GM23338 (cell line): ENCODE measurements around the gene CNPY3. TPM values are rescaled to one million over a fixed set of nuclear protein-coding genes. Genes with fewer than 3 reads are reported as not detected.

Experiments
- ATAC-seq: fragments of 200-7000 bp; cut with Tn5 transposase; 3 replicates; pipeline ENCODE4 v1.9.1; 2020
- DNase-seq: peaks from one replicate; pipeline ENCODE4 v3.0.0-alpha.2; 2015; ENCODE audit warnings: low spot score
- H2AFZ ChIP-seq: fragments of 200-600 bp; sonication (generic); 2 replicates; pipeline ENCODE4 v1.8.0; 2016; ENCODE audit warnings: antibody characterized with exemption, mild to moderate bottlenecking, moderate library complexity
- H3F3A ChIP-seq: fragments of 200-600 bp; sonication (generic); replicated peaks from 2 replicates; pipeline ENCODE4 v1.8.0; 2017; ENCODE audit warnings: antibody characterized with exemption, mixed run types, low read depth
- H3K27ac ChIP-seq: fragments of 200-600 bp; sonication (generic); 2 replicates; pipeline ENCODE4 v1.6.1; 2016; ENCODE audit warnings: low read depth
- H3K27me3 ChIP-seq: fragments of 200-600 bp; sonication (generic); 2 replicates; pipeline ENCODE4 v1.8.0; 2016; ENCODE audit warnings: mild to moderate bottlenecking, mixed run types, moderate library complexity; ENCODE audit not compliant: insufficient read depth
- H3K36me3 ChIP-seq: fragments of 200-600 bp; sonication (generic); 2 replicates; pipeline ENCODE4 v1.8.0; 2016; ENCODE audit warnings: mild to moderate bottlenecking; ENCODE audit not compliant: insufficient read depth
- H3K4me1 ChIP-seq: fragments of 200-600 bp; sonication (generic); 2 replicates; pipeline ENCODE4 v1.8.0; 2016; ENCODE audit warnings: mild to moderate bottlenecking, moderate library complexity; ENCODE audit not compliant: insufficient read depth
- H3K4me2 ChIP-seq: fragments of 200-600 bp; sonication (generic); 2 replicates; pipeline ENCODE4 v1.7.1; 2017; ENCODE audit warnings: mixed run types
- H3K4me3 ChIP-seq: fragments of 200-600 bp; sonication (generic); 2 replicates; pipeline ENCODE4 v1.6.1; 2016; ENCODE audit warnings: mixed run types
- H3K79me2 ChIP-seq: fragments of 200-600 bp; sonication (generic); replicated peaks from 2 replicates; pipeline ENCODE4 v1.8.0; 2017; ENCODE audit warnings: mild to moderate bottlenecking; ENCODE audit not compliant: insufficient read depth
- H3K9me2 ChIP-seq: fragments of 200-600 bp; sonication (generic); 2 replicates; pipeline ENCODE4 v1.8.0; 2017; ENCODE audit not compliant: insufficient read depth
- H4K20me1 ChIP-seq: fragments of 200-600 bp; sonication (generic); replicated peaks from 2 replicates; pipeline ENCODE4 v1.8.0; 2017; ENCODE audit warnings: mild to moderate bottlenecking; ENCODE audit not compliant: insufficient read depth
- H3K27ac Mint-ChIP-seq: 2 replicates; pipeline ENCODE4 v1.8.0; 2020; ENCODE audit warnings: inconsistent platforms, mild to moderate bottlenecking, moderate library complexity, mixed read lengths
- H3K27me3 Mint-ChIP-seq: 3 replicates; pipeline ENCODE4 v1.8.0; 2022; ENCODE audit warnings: low read depth, mild to moderate bottlenecking, moderate library complexity, mixed read lengths, inconsistent platforms; ENCODE audit not compliant: insufficient read depth, poor library complexity
- H3K36me3 Mint-ChIP-seq: 3 replicates; pipeline ENCODE4 v1.8.0; 2021; ENCODE audit warnings: low read depth, mild to moderate bottlenecking, inconsistent platforms, moderate library complexity, mixed read lengths
- H3K4me1 Mint-ChIP-seq: 3 replicates; pipeline ENCODE4 v1.8.0; 2020; ENCODE audit warnings: mild to moderate bottlenecking, inconsistent platforms, mixed read lengths
- H3K4me3 Mint-ChIP-seq: 3 replicates; pipeline ENCODE4 v1.8.0; 2021; ENCODE audit warnings: moderate library complexity, mild to moderate bottlenecking, inconsistent platforms, mixed read lengths
- H3K9me3 Mint-ChIP-seq: 3 replicates; pipeline ENCODE4 v1.8.0; 2020; ENCODE audit warnings: moderate library complexity, mild to moderate bottlenecking, inconsistent platforms, mixed read lengths
- EZH2phosphoT487 ChIP-seq: fragments of 200-600 bp; sonication (generic); IDR thresholded peaks from one replicate; pipeline ENCODE4 v1.8.1; 2018; ENCODE audit warnings: antibody characterized with exemption; ENCODE audit not compliant: unreplicated experiment
- STAT1 ChIP-seq: IDR thresholded peaks from one replicate; pipeline ENCODE4 v1.6.1; 2016; ENCODE audit warnings: antibody characterized with exemption; ENCODE audit not compliant: unreplicated experiment
- ZNF331 ChIP-seq: fragments of 250-450 bp; sonication (Bioruptor Pico); IDR thresholded peaks from 2 replicates; pipeline ENCODE4 v1.5.0; 2020; ENCODE audit warnings: low read depth, mild to moderate bottlenecking, moderate library complexity
- polyA plus RNA-seq: library from polyadenylated mRNA; unstranded; fragments of >200 nt; fragmentation: Nextera tagmentation; extraction: Ambion mirVana; gene quantifications from 2 replicates; pipeline ENCODE4 v1.2.1, GENCODE V29; 2016
- total RNA-seq: library from RNA; depleted of rRNA; stranded (reverse); fragments of >200 nt; shearing (Covaris generic); gene quantifications from 2 replicates; pipeline ENCODE4 v1.2.3, GENCODE V29; 2014
- TF ChIP-seq, protein P1 (sequence below): fragments of 250-450 bp; sonication (Bioruptor Pico); IDR thresholded peaks from 2 replicates; pipeline ENCODE4 v1.5.0; 2020; ENCODE audit warnings: mild to moderate bottlenecking, moderate library complexity
- TF ChIP-seq, protein P2 (sequence below): IDR thresholded peaks from one replicate; pipeline ENCODE4 v1.6.1; 2018; ENCODE audit warnings: antibody characterized with exemption; ENCODE audit not compliant: unreplicated experiment

CNPY3 gene
- total and polyA plus RNA-seq, 2 experiments from 2014 or later: 67.0 to 74.5 TPM

DNA sequence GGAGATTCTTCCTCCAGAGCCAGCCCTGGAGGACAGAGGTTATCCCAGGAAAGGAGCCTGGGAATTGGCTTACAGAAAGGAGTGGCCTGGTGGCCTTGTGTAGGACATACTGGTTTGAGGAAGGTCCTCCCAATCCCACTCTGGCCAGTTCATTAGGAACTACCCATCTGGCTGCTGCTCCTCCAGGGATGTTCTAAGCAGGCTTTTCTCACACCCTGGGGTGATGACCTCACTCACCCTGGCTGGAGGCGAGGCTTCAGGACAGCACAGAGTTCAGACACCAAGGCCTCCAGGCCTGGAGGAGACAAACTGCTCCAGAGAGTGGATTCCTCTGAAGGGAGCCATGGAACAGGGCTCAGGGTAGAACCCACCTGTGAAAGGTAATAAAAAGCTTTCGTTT lies 40.2 kb downstream of the CNPY3 start:
- Mint-ChIP-seq H3K9me3 (no peaks in the 10 kb centered on the region), H3K36me3 (peaks cover 6% of the 10 kb centered on the region; the same call in 2 of the 3 replicates), H3K4me3 (no peak overlapping the region), H3K4me1 (peaks cover 6% of the 10 kb centered on the region; the same call in 2 of the 3 replicates), H3K27ac (no peak overlapping the region), H3K27me3 (peaks cover 6% of the 10 kb centered on the region)
- Histone ChIP-seq H3K36me3 (no peaks in the 10 kb centered on the region; the same call in 1 of the 2 replicates), H3K9me2 (no peaks in the 10 kb centered on the region), H3K27me3 (no peaks in the 10 kb centered on the region), H3K4me3 (no peak overlapping the region), H3K27ac (no peak overlapping the region), H3K4me1 (no peaks in the 10 kb centered on the region), H3F3A (0 out of 2 replicates have a peak, but pooled peaks cover 2% of the 10 kb centered on the region), H2AFZ (no peak overlapping the region), H3K4me2 (no peak overlapping the region), H3K79me2 (no peaks in the 10 kb centered on the region), H4K20me1 (no peaks in the 10 kb centered on the region)
- TF ChIP-seq, protein P1, sequence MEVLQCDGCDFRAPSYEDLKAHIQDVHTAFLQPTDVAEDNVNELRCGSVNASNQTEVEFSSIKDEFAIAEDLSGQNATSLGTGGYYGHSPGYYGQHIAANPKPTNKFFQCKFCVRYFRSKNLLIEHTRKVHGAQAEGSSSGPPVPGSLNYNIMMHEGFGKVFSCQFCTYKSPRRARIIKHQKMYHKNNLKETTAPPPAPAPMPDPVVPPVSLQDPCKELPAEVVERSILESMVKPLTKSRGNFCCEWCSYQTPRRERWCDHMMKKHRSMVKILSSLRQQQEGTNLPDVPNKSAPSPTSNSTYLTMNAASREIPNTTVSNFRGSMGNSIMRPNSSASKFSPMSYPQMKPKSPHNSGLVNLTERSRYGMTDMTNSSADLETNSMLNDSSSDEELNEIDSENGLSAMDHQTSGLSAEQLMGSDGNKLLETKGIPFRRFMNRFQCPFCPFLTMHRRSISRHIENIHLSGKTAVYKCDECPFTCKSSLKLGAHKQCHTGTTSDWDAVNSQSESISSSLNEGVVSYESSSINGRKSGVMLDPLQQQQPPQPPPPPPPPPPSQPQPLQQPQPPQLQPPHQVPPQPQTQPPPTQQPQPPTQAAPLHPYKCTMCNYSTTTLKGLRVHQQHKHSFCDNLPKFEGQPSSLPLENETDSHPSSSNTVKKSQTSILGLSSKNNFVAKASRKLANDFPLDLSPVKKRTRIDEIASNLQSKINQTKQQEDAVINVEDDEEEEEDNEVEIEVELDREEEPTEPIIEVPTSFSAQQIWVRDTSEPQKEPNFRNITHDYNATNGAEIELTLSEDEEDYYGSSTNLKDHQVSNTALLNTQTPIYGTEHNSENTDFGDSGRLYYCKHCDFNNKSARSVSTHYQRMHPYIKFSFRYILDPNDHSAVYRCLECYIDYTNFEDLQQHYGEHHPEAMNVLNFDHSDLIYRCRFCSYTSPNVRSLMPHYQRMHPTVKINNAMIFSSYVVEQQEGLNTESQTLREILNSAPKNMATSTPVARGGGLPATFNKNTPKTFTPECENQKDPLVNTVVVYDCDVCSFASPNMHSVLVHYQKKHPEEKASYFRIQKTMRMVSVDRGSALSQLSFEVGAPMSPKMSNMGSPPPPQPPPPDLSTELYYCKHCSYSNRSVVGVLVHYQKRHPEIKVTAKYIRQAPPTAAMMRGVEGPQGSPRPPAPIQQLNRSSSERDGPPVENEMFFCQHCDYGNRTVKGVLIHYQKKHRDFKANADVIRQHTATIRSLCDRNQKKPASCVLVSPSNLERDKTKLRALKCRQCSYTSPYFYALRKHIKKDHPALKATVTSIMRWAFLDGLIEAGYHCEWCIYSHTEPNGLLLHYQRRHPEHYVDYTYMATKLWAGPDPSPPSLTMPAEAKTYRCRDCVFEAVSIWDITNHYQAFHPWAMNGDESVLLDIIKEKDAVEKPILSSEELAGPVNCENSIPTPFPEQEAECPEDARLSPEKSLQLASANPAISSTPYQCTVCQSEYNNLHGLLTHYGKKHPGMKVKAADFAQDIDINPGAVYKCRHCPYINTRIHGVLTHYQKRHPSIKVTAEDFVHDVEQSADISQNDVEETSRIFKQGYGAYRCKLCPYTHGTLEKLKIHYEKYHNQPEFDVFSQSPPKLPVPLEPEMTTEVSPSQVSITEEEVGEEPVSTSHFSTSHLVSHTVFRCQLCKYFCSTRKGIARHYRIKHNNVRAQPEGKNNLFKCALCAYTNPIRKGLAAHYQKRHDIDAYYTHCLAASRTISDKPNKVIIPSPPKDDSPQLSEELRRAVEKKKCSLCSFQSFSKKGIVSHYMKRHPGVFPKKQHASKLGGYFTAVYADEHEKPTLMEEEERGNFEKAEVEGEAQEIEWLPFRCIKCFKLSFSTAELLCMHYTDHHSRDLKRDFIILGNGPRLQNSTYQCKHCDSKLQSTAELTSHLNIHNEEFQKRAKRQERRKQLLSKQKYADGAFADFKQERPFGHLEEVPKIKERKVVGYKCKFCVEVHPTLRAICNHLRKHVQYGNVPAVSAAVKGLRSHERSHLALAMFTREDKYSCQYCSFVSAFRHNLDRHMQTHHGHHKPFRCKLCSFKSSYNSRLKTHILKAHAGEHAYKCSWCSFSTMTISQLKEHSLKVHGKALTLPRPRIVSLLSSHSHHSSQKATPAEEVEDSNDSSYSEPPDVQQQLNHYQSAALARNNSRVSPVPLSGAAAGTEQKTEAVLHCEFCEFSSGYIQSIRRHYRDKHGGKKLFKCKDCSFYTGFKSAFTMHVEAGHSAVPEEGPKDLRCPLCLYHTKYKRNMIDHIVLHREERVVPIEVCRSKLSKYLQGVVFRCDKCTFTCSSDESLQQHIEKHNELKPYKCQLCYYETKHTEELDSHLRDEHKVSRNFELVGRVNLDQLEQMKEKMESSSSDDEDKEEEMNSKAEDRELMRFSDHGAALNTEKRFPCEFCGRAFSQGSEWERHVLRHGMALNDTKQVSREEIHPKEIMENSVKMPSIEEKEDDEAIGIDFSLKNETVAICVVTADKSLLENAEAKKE (CRISPR knock-in tag): no peak
- no peak for TF ChIP-seq ZNF331 (CRISPR knock-in tag)
- TF ChIP-seq, protein P2, sequence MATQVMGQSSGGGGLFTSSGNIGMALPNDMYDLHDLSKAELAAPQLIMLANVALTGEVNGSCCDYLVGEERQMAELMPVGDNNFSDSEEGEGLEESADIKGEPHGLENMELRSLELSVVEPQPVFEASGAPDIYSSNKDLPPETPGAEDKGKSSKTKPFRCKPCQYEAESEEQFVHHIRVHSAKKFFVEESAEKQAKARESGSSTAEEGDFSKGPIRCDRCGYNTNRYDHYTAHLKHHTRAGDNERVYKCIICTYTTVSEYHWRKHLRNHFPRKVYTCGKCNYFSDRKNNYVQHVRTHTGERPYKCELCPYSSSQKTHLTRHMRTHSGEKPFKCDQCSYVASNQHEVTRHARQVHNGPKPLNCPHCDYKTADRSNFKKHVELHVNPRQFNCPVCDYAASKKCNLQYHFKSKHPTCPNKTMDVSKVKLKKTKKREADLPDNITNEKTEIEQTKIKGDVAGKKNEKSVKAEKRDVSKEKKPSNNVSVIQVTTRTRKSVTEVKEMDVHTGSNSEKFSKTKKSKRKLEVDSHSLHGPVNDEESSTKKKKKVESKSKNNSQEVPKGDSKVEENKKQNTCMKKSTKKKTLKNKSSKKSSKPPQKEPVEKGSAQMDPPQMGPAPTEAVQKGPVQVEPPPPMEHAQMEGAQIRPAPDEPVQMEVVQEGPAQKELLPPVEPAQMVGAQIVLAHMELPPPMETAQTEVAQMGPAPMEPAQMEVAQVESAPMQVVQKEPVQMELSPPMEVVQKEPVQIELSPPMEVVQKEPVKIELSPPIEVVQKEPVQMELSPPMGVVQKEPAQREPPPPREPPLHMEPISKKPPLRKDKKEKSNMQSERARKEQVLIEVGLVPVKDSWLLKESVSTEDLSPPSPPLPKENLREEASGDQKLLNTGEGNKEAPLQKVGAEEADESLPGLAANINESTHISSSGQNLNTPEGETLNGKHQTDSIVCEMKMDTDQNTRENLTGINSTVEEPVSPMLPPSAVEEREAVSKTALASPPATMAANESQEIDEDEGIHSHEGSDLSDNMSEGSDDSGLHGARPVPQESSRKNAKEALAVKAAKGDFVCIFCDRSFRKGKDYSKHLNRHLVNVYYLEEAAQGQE: no peak
- TF ChIP-seq EZH2phosphoT487: no peak
- no peak for TF ChIP-seq STAT1
- no peak for DNase-seq
- no peak for ATAC-seq
